ENCODE data around the gene COPG1. TPM values are rescaled to one million over a fixed set of nuclear protein-coding genes. Genes with fewer than 3 reads are reported as not detected.

Gene COPG1
- total and polyA plus RNA-seq, 9 of the 15 experiments (the other 6 are each of a cell fraction or from before 2014, with no cell fraction given) = 40.3 to 105 (median 62.4) TPM

GRCh38 chr3:129282727-129283327 is 33.4 kb downstream of the COPG1 start:
- H3K9me1 ChIP-seq (ENCODE audit: control insufficient read depth, insufficient read depth, low read length) = no peaks in the 10 kb centered on the region
- no peak overlapping the region for H3K4me3 ChIP-seq
- intact Hi-C loops (cut with micrococcal nuclease) (no loop called here), in situ Hi-C loops (cut with MboI) (no loop called here)
- H3K9me3 ChIP-seq (replicated peaks; ENCODE audit: control insufficient read depth, insufficient read depth, low read depth, low read length) = no peaks in the 10 kb centered on the region
- POLR2A ChIA-PET = interaction anchor here (1.0 to 1.5 kb wide), 2 partner anchors 9 to 32 kb away, joined by 4 to 8 read pairs; no protein-coding TSS in a partner anchor
- H3K36me3 ChIP-seq (ENCODE audit: control insufficient read depth, insufficient read depth, low read length) = peaks cover 8% of the 10 kb centered on the region; the same call in 2 of the 3 replicates
- no peaks in the 10 kb centered on the region for H3K27me3 ChIP-seq (ENCODE audit: control insufficient read depth in 2 of 2, insufficient read depth in 2 of 2, low read length in 2 of 2)
- TSS peak; percentile 10 for BruUV-seq (replicated peaks)
- H3K9ac ChIP-seq (ENCODE audit: insufficient read depth in 1 of 2, low read depth in 2 of 2, low read length in 2 of 2) = no peak overlapping the region
- no peak overlapping the region for H2AFZ ChIP-seq (ENCODE audit: low read depth, low read length)
- H3K79me2 ChIP-seq (ENCODE audit: control insufficient read depth, insufficient read depth, low read length) = peaks cover 20% of the 10 kb centered on the region
- CTCF ChIA-PET (ENCODE audit: low intra/inter-chr PET ratio) = no interaction called here
- ATAC-seq (no peak), DNase-seq (ENCODE audit: extremely low read depth in 1 of 4, low spot score in 3 of 4) (no peak), FAIRE-seq (no peak)
- no peak for TF ChIP-seq NFE2 (IDR thresholded peaks at IDR 0.05; ENCODE audit: low read depth)
- no peak for TF ChIP-seq NEUROD1 (IDR thresholded peaks at IDR 0.05; ENCODE audit: borderline replicate concordance, low read depth, low read length, partially characterized antibody)
- no peak for TF ChIP-seq TARDBP (IDR thresholded peaks at IDR 0.05)
- no peak for TF ChIP-seq RUNX1 (IDR thresholded peaks at IDR 0.05; ENCODE audit: low read depth)
- TF ChIP-seq SMAD2 (IDR thresholded peaks at IDR 0.05; ENCODE audit: low read depth, low read length) = no peak
- no peak overlapping the region for H3K4me2 ChIP-seq (ENCODE audit: insufficient read depth, low read length)
- no peak overlapping the region for H3K27ac ChIP-seq (ENCODE audit: extremely low read depth, low read depth, low read length)
- no peaks in the 10 kb centered on the region for H4K20me1 ChIP-seq (replicated peaks; ENCODE audit: control insufficient read depth, insufficient read depth, low read length)
- peaks cover 8 to 12% of the 10 kb centered on the region in 2 experiments; a peak in 4 of 5 replicates for H3K4me1 ChIP-seq (replicated peaks in 1 of 2; ENCODE audit: control insufficient read depth in 2 of 2, insufficient read depth in 2 of 2, low read length in 2 of 2)
- WGBS (ENCODE audit: insufficient coverage, low coverage, missing lambda C conversion rate) = 57% methylated on average over 6 of the region's 6 CpGs

GRCh38 chr3:129286081-129286480 is 36.7 kb downstream of the COPG1 start:
- H3K9me1 ChIP-seq (ENCODE audit: control insufficient read depth, insufficient read depth, low read length) = no peaks in the 10 kb centered on the region
- peaks cover 17% of the 10 kb centered on the region for H3K36me3 ChIP-seq (ENCODE audit: control insufficient read depth, insufficient read depth, low read length)
- H3K4me2 ChIP-seq (ENCODE audit: insufficient read depth, low read length) = no peak overlapping the region
- no peak overlapping the region for H3K9ac ChIP-seq (ENCODE audit: insufficient read depth in 1 of 2, low read depth in 2 of 2, low read length in 2 of 2)
- FAIRE-seq = no peak
- H2AFZ ChIP-seq (ENCODE audit: low read depth, low read length) = no peak overlapping the region
- H3K27ac ChIP-seq (ENCODE audit: extremely low read depth, low read depth, low read length) = no peak overlapping the region
- 94% methylated on average over 2 of the region's 2 CpGs for WGBS (ENCODE audit: insufficient coverage, low coverage, missing lambda C conversion rate)
- H3K4me1 ChIP-seq (replicated peaks in 1 of 2; ENCODE audit: control insufficient read depth in 2 of 2, insufficient read depth in 2 of 2, low read length in 2 of 2) = no peaks in the 10 kb centered on the region; a peak in 2 of 5 replicates
- peaks cover 2% of the 10 kb centered on the region; the same call in 2 of the 3 replicates for H3K79me2 ChIP-seq (ENCODE audit: control insufficient read depth, insufficient read depth, low read length)
- CTCF ChIA-PET (ENCODE audit: low intra/inter-chr PET ratio) = interaction anchor here (0.7 kb wide), 1 partner anchor 16 kb away, joined by 3 read pairs; no protein-coding TSS in a partner anchor
- no peak for DNase-seq (ENCODE audit: extremely low read depth in 1 of 4, low spot score in 3 of 4)
- H3K27me3 ChIP-seq (ENCODE audit: control insufficient read depth in 2 of 2, insufficient read depth in 2 of 2, low read length in 2 of 2) = no peaks in the 10 kb centered on the region
- no peak for ATAC-seq
- BruUV-seq (replicated peaks) = no TSS peak
- H3K4me3 ChIP-seq = no peak overlapping the region
- in situ Hi-C loops (cut with MboI) = no loop called here
- no peaks in the 10 kb centered on the region for H4K20me1 ChIP-seq (replicated peaks; ENCODE audit: control insufficient read depth, insufficient read depth, low read length)
- intact Hi-C loops (cut with micrococcal nuclease) = no loop called here
- no peaks in the 10 kb centered on the region for H3K9me3 ChIP-seq (replicated peaks; ENCODE audit: control insufficient read depth, insufficient read depth, low read depth, low read length)
- POLR2A ChIA-PET = interaction anchor here (0.5 kb wide), 1 partner anchor 32 kb away, joined by 3 read pairs; no protein-coding TSS in a partner anchor
- TF ChIP-seq ZNF609 (CRISPR knock-in tag; IDR thresholded peaks at IDR 0.05; ENCODE audit: borderline replicate concordance) (no peak), ZNF124 (CRISPR knock-in tag; IDR thresholded peaks at IDR 0.05) (no peak), MAX (CRISPR knock-in tag; IDR thresholded peaks at IDR 0.05) (no peak), MAZ (CRISPR knock-in tag; conservative IDR thresholded peaks at IDR 0.05 in 1 of 2, IDR thresholded peaks at IDR 0.05 in 1 of 2) (no peak)

Data from K562 (cell line).